ENCODE results near the gene RELCH.

The RELCH gene

DNA sequence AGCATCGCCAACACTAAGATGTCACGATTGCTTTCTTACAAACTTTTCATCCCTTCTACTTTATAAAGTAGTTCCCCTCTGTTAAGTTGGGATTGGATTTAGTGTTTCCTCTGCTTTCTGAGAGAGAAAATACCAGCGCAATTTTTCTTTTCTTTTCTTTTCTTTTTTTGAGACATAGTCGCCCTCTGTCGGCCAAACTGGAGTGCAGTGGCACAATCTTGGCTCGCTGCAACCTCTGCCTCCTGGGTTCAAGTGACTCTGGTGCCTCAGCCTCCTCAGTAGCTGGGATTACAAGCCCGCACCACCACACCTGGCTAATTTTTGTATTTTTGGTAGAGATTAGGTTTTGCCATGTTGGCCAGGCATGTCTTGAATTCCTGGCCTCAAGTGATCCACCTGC lies 9.0 kb downstream of the RELCH start:
- no peak for DNase-seq

DNA sequence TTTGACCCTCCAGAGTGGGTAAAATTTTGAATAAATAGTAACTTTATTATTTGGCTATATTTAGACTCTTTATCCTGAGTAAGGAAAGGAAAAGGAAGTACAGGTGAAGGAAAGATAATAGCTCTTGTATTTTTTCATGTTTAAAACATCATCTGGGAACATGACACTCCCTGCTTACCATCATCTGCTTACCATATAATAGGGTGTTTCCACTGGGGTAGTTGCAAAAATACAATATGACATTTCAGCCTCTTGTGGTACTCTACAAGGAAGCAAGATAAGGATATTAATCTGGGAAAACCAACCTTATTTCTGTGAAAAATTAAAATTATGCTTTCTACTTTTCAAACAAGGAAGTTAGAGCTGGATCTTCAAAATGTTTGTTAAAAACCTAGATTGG lies 9.9 kb downstream of the RELCH start:
- no peak for DNase-seq

DNA sequence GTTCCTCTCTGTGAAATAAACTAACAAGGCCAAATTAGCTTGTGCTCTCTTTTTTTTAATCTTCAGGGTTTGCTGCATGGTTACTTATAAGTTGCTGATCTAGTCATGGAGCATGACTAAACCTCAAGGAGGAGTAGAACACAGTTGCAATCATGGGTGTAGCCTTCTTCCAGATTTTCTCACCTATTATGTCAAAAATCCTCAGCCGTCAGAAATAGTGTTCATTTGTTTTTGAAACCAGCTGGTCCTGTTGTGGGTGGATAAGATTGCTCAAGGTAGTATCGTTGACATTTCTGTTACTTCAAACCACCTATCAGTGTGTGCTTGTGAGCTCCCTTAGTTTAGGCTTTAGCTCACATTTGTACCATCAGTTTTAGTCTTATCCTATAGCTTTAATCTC lies 11.2 kb downstream of the RELCH start:
- DNase-seq: peak in 1 of 2 donors; percentile 27

DNA sequence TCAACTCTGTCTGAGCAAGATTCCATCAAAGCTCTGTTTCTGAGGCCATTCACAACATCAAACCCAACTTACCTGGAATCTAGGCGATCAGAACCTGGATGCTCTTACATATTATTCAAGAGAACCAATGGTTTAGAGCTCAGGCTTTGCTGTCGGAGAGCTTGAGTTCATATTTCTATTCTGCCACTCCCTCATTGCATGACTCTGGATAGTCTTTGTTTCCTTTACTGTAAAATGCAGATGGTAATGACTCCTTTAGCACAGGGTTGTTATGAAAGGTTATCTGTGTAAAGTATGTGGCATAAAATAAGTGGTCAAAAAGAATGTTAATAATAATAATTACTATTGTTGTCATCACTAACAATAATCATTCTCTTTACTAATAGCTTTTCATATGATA lies 12.6 kb downstream of the RELCH start:
- DNase-seq: no peak

DNA sequence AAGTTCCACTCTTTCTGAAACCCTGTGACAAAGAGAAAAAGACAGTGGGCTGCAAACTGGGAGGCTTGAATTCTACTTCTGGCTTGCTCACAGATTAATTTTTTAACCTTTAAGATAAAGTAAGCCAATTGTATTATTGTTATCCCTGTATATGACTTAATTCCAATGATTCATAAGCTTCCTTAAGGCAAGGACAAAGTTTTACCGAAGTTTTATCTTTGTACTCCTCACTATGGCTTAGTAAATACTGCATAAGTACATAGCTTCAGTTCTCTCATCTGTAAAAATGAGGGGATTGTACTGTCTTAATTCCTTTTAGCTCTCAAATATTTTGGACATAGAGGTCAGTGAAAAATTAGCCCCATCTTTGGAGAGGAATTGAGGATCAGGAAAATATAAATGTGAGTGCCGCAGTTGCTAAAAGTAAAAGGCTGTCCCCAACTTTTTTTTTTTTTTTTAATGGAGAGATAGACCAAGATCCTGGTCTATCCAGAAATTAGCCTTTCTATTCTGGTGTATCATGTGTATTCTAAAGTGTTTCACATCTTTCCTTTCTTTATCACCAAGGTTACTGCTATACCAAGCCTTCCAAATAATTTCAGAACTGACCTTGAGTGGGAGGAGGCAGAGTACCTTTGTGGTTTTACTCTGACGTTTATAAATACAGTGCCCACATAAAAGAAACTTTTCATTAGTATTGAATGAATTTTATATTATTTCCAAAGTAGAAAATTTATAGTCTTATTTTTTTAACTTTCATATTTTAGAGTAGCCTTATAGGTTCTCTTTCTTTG lies 13.3 kb downstream of the RELCH start:
- DNase-seq: no peak

DNA sequence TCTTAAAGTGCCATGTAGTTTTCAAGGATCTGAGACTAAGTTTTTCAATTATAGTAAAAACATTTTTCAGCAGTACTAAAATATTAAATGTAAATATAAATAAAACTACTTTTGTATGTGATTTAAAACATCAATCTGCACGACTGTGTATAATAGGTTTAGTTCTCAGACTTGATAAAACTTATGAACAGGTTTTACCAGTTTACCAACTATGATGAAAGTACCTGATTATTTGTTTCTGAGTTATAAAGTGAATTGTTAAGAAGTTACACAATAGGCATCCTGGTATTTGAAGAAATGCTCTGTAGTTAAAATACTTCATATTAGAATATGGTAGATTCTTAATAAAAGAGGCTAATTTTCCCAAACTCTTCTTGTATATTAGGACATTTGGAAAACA lies 14.8 kb downstream of the RELCH start:
- DNase-seq: no peak

DNA sequence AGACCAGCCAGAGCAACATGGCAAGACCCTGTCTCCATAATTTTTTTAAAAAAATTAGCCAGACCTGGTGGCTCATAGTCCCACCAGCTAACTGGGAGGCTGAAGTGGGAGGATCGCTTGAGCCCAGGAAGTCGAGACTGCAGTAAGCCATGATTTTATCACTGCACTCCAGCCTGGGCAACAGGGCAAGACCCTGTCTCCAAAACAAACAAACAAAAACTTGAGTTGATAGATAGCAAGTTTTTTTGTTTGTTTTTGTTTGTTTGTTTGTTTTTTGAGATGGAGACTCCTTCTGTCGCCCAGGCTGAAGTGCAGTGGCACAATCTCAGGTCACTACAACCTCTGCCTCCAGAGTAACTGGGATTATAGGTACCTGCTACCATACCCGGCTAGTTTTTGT lies 18.8 kb downstream of the RELCH start:
- no peak for DNase-seq

DNA sequence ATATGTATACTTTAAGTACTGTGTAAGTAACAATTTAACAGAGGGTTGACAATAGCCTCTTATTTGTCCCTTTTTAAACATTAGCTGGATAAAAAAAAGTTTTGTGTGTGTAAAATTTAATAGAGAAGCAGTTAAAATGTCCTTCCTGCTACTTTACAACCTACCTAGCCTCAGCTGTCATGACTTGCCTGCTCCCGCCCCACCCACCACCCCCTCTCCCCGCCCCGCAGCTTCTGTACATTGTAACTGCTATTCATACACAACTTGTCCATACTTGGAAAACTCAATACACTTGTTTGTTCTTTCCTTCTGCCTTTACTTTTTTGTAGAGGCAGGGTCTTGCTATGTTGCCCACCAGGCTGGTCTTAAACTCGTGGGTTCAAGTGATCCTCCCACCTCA lies 19.5 kb downstream of the RELCH start:
- no peak for DNase-seq

DNA sequence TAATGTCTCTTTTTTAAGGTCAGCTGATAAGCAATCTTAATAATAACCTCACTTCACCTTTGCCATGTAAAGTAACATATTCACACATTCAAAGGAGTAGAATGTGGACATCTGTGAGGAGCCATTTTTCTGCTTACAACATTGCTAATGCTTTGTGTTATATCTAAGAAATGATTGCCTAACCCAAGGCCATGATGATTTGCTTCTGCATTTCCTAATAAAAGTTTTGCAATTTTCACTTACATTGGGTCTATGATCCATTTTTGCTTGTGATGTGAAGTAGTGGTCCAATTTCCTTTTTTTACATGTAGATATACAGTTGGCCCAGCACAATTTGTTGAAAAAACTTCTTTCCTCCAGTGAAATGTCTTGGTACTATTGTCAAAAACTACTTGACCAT lies 22.0 kb downstream of the RELCH start:
- peak; percentile 79 to 94 for DNase-seq

DNA sequence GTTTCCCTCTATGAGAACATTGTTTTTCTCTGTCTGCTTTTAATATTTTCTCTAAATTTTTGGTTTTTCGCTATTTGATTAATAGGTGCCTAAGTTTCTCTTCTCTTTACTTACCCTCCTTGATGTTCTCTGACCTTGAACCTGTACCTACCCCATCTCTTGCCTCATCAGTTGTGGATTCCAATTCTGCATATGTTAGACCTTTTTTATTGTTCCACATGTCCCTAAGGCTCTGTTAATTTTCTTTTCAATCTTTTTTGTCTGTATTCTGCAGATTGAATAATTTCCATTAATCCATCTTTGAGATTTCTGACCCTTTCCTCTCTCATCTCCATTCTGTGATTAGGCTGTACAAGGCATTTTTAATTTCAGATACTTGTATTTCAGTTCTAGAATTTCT lies 23.1 kb downstream of the RELCH start:
- no peak for DNase-seq

DNA sequence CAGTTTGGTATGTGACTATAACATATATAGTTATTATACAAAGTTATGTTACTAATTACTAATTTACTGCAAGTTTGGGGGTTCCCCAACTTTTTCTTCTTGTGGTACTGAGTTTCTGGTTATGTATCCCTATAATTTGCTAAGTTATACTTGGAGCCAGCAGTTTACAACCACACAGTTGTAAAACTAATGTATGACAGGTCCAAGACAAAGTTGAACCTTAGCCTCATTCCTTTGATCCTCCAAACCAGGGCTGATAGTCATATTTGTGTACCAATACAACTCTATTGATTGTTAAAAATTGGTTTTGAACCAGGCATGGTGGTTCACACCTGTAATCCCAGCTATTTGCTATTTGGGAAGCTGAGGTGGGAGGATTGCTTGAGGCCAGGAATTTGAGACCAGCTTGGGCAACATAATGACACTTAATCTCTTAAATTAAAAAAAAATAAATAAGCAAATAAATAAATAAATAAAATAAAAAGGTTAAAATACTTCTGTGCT lies 24.3 kb downstream of the RELCH start:
- no peak for DNase-seq

DNA sequence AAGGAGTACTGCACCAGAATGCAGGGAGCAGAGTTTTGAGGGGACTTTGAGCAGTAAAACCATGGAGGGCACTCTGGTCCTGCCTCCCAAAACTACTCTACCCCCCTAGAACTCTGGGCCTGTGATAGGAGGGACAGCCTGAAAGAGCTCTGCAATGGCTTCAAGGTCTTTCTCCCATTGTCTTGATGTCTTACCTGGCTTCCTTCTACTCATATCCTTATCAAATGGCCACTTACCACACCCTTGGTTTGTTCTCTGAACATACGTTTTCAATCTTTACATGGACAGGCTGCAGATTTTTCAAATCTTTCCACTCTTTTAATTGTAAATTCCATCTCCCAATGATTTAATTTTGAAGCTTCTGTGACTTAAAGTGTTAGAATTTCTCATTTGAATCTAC lies 27.7 kb downstream of the RELCH start:
- no peak for DNase-seq

DNA sequence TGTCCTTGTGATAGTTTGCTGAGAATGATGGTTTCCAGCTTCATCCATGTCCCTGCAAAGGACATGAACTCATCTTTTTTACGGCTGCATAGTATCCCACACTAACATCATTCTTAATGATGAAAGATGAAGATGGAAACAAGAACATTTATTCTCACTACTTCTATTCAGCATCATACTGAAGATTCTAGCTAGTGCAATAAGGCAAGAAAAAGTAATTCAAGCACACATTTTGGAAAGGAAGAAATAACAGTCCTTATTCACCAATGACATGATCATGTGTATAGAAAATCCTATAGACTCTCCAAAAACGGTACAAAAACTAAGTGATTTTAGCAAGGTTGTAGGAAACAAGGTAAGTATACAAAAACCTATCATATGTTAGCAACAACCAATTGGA lies 37.2 kb downstream of the RELCH start:
- no peak for DNase-seq

DNA sequence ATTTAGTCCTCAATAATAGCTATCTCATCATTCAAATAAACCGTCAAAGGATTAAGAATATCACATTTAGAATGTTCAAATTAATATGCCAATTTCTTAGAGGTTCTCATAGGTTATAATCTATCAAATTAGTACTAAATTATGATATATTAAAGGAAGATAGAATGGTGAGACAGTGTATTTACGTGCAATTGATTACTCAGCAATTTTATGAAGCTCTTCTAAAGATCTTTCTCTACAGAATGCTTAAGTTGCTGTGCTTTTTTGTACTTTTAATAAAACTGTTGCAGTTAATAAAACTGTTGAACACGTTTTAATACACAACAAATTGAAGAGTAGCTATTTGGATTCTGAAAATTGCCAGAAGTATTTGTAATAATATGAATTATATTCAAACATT lies 39.0 kb downstream of the RELCH start:
- DNase-seq: no peak

DNA sequence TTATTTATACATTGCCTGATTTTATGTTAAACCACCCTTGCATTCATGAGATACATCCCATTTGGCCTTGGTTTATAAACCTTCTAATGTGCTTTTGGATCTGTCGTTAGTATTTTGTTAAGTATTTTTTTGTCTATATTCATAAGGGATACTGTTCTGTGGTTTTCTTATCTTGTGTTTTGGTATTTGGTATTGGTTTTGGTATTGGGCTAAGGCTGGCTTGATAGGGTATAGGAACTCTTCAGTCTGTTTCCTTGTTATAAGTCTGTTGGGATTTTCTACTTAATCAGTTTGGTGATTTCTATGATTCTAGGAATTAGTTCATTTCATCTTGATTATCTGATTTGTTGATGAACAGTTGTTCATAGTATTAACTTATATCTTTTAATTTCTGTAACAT lies 49.2 kb downstream of the RELCH start:
- no peak for DNase-seq

DNA sequence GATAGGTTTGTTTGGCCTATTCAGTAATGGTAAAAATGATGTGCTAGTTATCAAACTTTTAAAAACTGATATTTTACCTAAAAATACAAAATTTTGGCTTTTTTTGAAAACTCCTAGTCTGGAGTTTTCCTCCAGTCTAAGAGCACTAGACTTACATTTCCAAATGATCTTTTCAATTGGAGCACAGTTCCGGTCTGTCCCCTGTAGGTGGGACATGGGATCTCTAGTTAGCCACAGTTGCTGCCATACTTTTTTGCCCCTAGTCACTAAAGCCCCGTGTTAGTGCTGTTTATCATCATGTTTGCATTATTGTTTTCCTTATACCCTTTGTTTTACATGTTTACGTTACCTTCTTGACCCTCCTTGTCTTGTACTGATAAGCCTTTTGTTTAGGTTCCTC lies 52.4 kb downstream of the RELCH start:
- no peak for DNase-seq

DNA sequence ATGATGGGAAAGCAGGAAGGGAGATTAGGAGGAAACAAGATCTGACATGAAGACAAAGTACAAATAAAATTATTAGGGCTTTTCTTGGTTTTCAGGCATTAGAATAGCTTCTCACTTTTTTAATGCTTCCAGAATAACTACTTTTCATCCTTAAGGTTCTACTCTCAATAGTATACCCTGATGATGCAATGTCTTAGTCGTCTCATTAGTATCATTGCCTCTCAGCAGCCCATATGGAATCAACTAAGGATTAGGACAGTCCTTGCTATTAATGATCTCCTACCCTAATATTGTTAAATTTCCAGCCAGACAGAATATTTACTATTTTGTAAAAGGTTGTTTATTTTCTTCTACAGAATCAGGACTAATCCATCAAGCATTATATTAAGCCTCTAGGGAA lies 55.9 kb downstream of the RELCH start:
- no peak for DNase-seq

DNA sequence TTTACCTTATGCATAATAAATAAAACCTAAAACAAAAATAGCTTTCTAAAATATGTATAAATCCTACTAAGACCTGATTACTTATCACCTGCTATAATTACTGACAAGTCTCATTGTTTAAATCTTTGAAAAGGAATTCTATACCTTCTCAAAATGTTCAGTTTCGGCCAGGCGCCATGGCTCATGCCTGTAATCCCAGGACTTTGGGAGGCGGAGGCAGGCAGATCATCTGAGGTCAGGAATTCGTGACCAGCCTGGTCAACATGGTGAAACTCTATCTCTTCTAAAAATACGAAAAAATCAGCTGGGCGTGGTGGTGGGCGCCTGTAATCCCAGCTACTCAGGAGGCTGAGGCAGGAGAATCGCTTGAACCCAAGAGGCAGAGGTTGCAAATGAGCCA lies 58.1 kb downstream of the RELCH start:
- DNase-seq: no peak

DNA sequence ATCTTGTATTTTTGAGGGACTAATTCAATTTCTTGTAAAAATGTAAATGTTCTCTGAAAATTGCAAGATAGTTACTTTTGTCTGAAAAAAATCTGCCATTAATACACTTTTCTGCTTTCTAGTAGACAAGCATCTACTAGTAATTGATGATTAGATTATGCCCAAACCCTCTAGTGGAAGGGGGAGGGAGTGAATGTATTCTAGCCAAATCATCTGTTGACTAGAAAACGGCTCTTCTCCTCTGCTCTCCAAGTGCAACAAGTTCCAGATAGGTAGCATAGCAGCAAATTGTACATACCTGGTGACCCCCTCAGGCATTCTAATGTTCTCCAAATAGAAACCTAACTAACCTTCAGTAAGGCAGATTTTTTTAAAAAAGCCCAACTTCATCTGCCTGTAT lies 58.6 kb downstream of the RELCH start:
- DNase-seq: no peak

DNA sequence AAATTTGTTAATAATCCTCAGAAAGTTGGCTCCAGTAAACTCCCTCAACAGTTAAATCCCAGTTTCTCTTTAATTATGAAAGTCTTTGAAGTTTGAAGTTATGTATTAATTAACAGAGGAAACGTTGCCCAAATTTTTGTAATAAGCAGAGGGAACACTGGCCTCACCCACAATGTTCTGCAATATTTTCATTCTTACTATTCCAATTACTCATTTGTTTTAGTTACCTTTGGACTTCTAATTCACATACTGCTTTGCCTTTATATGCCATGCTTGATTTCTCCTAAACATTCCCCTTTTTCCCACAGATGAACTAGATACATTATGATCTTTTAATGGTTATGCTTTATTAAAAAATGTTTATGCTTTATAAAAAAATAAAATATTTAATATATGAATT lies 61.3 kb downstream of the RELCH start:
- no peak for DNase-seq

DNA sequence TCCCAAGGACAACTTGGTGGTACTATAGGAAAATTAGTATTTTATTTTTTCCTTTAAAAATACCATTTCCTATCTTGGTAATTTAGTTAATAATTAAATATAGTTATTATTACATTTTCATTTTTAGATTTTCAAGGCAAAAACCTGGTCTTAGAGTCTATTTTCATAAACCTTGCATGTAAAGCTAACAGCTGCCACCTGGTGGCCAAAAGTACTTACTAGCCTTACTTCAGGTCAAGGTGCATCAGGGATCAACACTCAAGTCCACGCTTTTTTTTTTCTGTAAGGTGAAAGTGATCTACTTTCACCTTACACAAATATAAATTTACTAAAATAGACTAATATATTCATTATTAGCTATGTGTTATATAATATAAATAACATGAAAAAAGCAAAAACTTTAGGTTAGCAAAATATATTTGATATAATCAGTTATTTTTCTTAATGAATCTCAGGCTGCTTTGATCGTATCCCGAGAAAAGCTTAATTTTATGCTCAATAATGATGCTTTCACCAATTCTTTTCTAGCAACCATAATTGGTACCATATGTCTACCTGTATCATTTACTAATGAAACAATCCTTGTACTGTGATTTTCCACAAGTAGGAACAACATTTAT lies 62.5 kb downstream of the RELCH start:
- DNase-seq: peak; percentile 48 to 84

DNA sequence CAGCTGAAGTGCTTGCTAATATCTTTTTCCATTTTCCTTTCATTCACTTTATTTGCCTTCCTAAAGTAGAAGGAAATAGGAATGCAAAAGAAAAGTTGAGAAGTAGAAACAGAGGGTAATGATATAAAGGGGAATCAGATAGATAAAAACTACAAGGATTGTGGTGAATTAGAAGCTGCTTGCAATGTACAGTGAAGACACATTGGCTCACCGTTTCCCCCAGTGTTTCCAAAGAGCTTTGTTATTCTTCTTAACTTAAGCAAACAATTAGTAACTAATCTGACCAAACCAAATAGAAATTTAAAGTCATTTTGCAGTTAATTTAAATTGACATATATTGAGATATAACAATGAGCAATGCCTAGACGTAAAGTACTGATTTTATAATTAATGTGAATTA lies 63.4 kb downstream of the RELCH start:
- no peak for DNase-seq

DNA sequence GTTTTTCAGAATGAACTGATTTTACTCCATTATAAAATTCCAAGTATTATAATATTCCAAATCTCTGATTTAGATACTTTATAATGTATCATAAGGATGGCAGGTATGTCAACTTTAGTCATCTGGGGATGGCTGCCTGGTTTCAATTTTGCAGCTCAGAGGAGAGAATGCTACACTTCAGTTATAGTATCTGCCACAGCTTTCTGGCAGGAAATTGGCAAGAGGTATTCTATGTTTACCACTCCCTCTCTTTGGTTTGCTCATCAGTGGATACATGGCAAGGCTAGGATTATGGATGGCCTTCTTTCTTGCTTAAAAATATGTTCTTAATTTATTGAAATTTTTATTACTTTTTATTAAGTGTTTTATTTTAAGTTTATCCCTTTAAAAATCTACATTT lies 71.0 kb downstream of the RELCH start:
- no peak for DNase-seq

DNA sequence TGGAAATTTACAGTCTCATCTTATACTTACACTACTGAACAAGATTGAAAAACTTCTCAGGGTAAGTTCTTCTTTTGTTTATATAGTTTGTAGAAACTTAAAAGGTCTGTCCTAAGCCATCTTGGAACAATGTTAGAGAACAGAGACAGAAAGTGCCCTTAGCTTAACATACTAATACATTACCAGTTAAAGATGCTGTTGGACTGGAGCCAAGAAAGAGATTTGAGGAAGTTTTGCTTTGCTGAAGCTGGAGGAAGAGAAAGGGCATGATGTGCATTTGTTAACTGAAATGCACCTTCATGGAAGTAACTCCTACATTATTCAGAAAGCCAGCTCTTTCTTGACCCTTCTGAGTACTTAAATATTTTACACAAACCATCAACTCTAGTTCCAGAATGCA lies 71.6 kb downstream of the RELCH start:
- DNase-seq: peak; percentile 36 to 75

DNA sequence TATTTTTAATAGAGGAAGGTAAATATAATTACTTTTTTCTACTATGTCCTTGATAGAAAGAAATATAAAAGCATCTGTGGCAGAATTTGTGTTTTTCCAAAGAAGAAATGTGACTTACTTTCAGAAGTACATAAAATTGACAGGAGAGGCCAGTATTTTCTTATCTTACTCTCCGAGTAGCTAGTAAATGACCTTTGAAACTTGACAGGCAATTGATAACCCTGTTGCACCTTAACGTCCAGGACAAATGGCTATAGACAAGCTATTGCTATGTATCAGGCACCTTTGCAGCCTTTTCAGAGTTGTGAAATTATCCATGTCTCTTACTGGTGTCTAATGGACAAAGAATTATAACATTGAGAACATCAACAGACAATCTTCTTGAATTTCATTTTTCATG lies 75.0 kb downstream of the RELCH start:
- no peak for DNase-seq

Measured in inflammatory macrophage treated with lipopolysaccharide for 1 hour (primary cell).